Measurements from ENCODE around the gene DNAH8. TPM values are rescaled to one million over a fixed set of nuclear protein-coding genes. Genes with fewer than 3 reads are reported as not detected.

The DNAH8 gene
- total RNA-seq, 1 donor from 2014 or later, result 0.05 TPM

DNA sequence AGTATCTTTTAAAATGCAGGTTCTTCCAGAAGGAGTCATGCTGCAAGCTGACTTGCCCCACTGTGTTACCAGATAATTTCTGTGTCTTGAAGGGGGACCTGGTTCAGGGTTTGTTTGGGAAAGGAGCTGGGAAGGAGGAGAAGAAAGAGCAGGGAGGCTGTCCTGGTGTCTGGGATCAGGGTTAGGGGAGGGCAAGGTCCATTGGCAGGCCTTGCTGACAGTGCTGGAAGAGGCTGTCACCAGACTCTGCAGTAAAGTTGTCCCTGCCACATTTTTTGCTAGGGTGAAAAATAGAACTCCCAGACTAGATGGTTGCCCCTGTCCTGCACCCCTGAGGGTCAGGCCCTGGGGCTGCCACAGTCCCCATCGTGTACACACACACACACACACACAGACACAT, 348.4 kb downstream of the DNAH8 start:
- H3K36me3 Mint-ChIP-seq (ENCODE audit: low read depth), result no peaks in the 10 kb centered on the region
- peaks cover 9% of the 10 kb centered on the region for H3K27me3 Mint-ChIP-seq (ENCODE audit: low read depth)
- no peak overlapping the region for H3K27ac Mint-ChIP-seq (ENCODE audit: unreplicated experiment)
- no peak for DNase-seq (ENCODE audit: low read depth, low spot score)
- H3K4me3 Mint-ChIP-seq, result no peak overlapping the region
- no peaks in the 10 kb centered on the region for H3K4me1 Mint-ChIP-seq
- TF ChIP-seq, protein P1, sequence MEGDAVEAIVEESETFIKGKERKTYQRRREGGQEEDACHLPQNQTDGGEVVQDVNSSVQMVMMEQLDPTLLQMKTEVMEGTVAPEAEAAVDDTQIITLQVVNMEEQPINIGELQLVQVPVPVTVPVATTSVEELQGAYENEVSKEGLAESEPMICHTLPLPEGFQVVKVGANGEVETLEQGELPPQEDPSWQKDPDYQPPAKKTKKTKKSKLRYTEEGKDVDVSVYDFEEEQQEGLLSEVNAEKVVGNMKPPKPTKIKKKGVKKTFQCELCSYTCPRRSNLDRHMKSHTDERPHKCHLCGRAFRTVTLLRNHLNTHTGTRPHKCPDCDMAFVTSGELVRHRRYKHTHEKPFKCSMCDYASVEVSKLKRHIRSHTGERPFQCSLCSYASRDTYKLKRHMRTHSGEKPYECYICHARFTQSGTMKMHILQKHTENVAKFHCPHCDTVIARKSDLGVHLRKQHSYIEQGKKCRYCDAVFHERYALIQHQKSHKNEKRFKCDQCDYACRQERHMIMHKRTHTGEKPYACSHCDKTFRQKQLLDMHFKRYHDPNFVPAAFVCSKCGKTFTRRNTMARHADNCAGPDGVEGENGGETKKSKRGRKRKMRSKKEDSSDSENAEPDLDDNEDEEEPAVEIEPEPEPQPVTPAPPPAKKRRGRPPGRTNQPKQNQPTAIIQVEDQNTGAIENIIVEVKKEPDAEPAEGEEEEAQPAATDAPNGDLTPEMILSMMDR (conservative IDR thresholded peaks at IDR 0.05), result no peak
- no peaks in the 10 kb centered on the region for H3K9me3 Mint-ChIP-seq

DNA sequence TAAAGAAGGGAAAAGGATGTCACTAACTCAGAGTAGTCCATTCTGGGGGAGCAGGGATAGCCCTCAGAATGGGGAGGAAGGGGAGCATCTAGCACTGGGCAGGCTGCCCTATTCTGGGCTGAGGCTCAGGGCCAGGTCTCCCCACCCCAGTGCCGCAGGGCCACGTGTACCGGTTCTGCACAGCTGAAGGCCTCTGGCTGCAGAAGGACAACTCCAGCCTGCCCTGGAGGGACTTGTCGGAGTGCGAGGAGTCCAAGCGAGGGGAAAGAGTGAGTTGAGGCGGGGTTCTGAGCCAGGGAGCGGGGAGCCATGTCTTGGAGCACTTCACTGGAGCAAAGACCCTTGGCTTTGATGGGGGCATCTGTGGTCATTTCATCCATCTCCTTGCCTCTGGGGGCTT, 350.4 kb downstream of the DNAH8 start:
- Mint-ChIP-seq H3K36me3 (ENCODE audit: low read depth) (no peaks in the 10 kb centered on the region), H3K4me3 (no peak overlapping the region)

DNA sequence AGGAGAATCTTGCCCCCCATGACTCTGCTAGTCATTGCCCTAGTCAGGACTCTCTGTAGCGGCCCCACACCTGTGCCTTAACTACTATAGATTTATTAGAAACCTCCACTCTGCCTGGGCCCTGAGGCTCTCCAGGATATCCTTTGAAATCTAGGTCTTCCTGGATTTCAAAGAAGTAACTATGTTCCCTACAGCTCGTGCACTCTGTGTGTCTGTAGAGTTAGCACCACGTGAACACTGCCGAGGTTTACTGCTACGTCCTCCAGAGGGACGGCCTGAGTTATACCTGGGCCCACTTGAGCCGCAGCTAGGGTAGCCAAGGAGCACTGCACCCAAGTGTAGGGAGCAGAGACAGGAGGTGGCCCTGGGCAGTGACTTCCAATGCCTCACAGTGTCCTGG, 353.3 kb downstream of the DNAH8 start:
- Mint-ChIP-seq H3K27ac (ENCODE audit: unreplicated experiment) (no peak overlapping the region), H3K27me3 (ENCODE audit: low read depth) (peaks cover 14% of the 10 kb centered on the region), H3K36me3 (ENCODE audit: low read depth) (no peaks in the 10 kb centered on the region), H3K4me1 (no peaks in the 10 kb centered on the region), H3K4me3 (no peak overlapping the region), H3K9me3 (peaks cover 5% of the 10 kb centered on the region)
- TF ChIP-seq, protein P1 (conservative IDR thresholded peaks at IDR 0.05), result no peak
- DNase-seq (ENCODE audit: low read depth, low spot score), result no peak

More for the DNA sequence above, 350.4 kb downstream of the DNAH8 start:
- peaks cover 2% of the 10 kb centered on the region for H3K9me3 Mint-ChIP-seq
- H3K27ac Mint-ChIP-seq (ENCODE audit: unreplicated experiment), result no peak overlapping the region
- no peak for DNase-seq (ENCODE audit: low read depth, low spot score)
- TF ChIP-seq, protein P1 (conservative IDR thresholded peaks at IDR 0.05), result no peak
- H3K27me3 Mint-ChIP-seq (ENCODE audit: low read depth), result peaks cover 10% of the 10 kb centered on the region
- no peaks in the 10 kb centered on the region for H3K4me1 Mint-ChIP-seq

DNA sequence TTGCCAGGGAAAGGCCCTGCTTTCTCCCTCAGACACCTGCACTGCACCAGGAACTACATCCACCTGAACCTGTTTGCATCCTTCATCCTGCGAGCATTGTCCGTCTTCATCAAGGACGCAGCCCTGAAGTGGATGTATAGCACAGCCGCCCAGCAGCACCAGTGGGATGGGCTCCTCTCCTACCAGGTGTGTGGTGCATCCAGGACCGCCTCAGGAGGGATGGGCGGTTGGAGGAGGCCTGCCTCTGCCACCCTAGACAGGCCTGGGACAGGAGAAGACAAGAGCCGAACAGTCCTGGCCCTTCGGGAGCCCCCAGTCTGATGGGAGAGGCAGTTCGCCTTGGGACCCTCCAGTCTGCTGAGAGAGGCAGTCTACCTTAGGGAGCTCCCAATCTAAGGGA, 357.7 kb downstream of the DNAH8 start:
- DNase-seq (ENCODE audit: low read depth, low spot score), result no peak
- H3K9me3 Mint-ChIP-seq, result peaks cover 5% of the 10 kb centered on the region
- H3K27me3 Mint-ChIP-seq (ENCODE audit: low read depth), result peaks cover 8% of the 10 kb centered on the region
- H3K27ac Mint-ChIP-seq (ENCODE audit: unreplicated experiment), result no peak overlapping the region
- TF ChIP-seq, protein P1 (conservative IDR thresholded peaks at IDR 0.05), result no peak
- H3K36me3 Mint-ChIP-seq (ENCODE audit: low read depth), result no peaks in the 10 kb centered on the region
- no peak overlapping the region for H3K4me3 Mint-ChIP-seq
- peaks cover 13% of the 10 kb centered on the region for H3K4me1 Mint-ChIP-seq

DNA sequence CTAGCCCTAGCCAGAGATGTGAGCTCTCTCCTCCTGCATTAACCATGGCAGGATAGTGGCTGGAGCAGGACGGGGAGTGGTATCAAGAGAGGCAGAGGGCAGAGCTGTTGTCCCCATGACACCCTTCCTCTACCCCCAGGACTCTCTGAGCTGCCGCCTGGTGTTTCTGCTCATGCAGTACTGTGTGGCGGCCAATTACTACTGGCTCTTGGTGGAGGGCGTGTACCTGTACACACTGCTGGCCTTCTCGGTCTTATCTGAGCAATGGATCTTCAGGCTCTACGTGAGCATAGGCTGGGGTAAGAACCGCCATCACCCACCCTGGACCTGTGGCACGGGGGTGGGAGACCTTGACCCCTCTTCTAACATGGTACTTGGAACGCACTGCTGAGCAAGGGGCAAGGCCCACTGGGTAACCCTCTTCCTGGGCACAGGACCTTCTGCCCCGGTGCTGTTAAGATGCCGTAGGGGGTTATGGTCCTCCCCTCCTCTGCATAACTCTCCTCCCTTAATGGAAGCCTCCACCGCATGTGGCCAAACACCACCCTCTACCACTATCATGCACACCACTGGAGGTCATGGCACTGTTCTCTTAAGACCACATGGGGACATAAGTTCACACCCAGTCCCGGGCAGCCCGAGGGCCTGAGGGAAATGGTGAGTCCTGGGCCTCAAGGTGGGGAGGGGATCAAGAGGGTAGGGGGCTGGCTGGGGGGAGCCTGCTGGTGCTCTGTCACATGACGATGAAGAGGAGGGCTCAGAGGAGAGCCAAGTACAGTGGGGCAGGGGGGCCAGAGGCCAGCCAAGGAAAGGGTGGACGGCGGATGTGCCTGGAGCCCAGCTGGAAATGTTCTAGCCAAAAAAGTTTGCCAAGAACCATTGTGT, 358.6 kb downstream of the DNAH8 start:
- no peak for DNase-seq (ENCODE audit: low read depth, low spot score)
- TF ChIP-seq, protein P1 (conservative IDR thresholded peaks at IDR 0.05), result no peak
- H3K9me3 Mint-ChIP-seq, result peaks cover 5% of the 10 kb centered on the region
- H3K27me3 Mint-ChIP-seq (ENCODE audit: low read depth), result peaks cover 8% of the 10 kb centered on the region
- H3K4me3 Mint-ChIP-seq, result no peak overlapping the region
- peaks cover 13% of the 10 kb centered on the region for H3K4me1 Mint-ChIP-seq
- H3K36me3 Mint-ChIP-seq (ENCODE audit: low read depth), result no peaks in the 10 kb centered on the region
- no peak overlapping the region for H3K27ac Mint-ChIP-seq (ENCODE audit: unreplicated experiment)
